Measurements from ENCODE around the gene LYZL2.

- no peak for TF ChIP-seq POU6F1 (CRISPR knock-in tag; IDR thresholded peaks at IDR 0.05; ENCODE audit: borderline replicate concordance, low read depth)
- TF ChIP-seq, protein P1, sequence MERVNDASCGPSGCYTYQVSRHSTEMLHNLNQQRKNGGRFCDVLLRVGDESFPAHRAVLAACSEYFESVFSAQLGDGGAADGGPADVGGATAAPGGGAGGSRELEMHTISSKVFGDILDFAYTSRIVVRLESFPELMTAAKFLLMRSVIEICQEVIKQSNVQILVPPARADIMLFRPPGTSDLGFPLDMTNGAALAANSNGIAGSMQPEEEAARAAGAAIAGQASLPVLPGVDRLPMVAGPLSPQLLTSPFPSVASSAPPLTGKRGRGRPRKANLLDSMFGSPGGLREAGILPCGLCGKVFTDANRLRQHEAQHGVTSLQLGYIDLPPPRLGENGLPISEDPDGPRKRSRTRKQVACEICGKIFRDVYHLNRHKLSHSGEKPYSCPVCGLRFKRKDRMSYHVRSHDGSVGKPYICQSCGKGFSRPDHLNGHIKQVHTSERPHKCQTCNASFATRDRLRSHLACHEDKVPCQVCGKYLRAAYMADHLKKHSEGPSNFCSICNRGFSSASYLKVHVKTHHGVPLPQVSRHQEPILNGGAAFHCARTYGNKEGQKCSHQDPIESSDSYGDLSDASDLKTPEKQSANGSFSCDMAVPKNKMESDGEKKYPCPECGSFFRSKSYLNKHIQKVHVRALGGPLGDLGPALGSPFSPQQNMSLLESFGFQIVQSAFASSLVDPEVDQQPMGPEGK (CRISPR knock-in tag; IDR thresholded peaks at IDR 0.05; ENCODE audit: borderline replicate concordance): no peak
- no peak for TF ChIP-seq ZFP30 (CRISPR knock-in tag; IDR thresholded peaks at IDR 0.05)
- no peak for TF ChIP-seq ZNF8 (CRISPR knock-in tag; IDR thresholded peaks at IDR 0.05)
Observed at GRCh38 chr10:30619966-30620365, 9.6 kb downstream of the LYZL2 start.
